Trophoblast cell (in vitro differentiated cells and primary cell): ENCODE results near the gene CLEC4F. TPM values are rescaled to one million over a fixed set of nuclear protein-coding genes. Genes with fewer than 3 reads are reported as not detected.
A peak's percentile ranks its signal among the peaks of the same experiment; 100 is the strongest.

Source experiments
- DNase-seq, 2 donors: peaks; one replicate each; pipeline ENCODE4 v3.0.0-alpha.2; 2016
- H2AFZ ChIP-seq: 2 replicates; pipeline ENCODE4 v1.6.1; 2013; ENCODE audit warnings: low read length, moderate library complexity, mild to moderate bottlenecking; ENCODE audit not compliant: insufficient read depth, poor library complexity
- H2AK5ac ChIP-seq: 2 replicates; pipeline ENCODE4 v1.6.1; 2013; ENCODE audit warnings: mild to moderate bottlenecking, low read length
- H2BK120ac ChIP-seq: 2 replicates; pipeline ENCODE4 v1.6.1; 2013; ENCODE audit warnings: low read length, mild to moderate bottlenecking, moderate library complexity; ENCODE audit not compliant: insufficient read depth, poor library complexity
- H2BK12ac ChIP-seq: 2 replicates; pipeline ENCODE4 v1.6.1; 2013; ENCODE audit warnings: mild to moderate bottlenecking, low read length, moderate library complexity
- H2BK5ac ChIP-seq: 2 replicates; pipeline ENCODE4 v1.6.1; 2013; ENCODE audit warnings: low read length, low read depth, moderate library complexity, mild to moderate bottlenecking; ENCODE audit not compliant: poor library complexity
- H3K14ac ChIP-seq: 2 replicates; pipeline ENCODE4 v1.6.1; 2013; ENCODE audit warnings: mild to moderate bottlenecking, low read length
- H3K18ac ChIP-seq: 2 replicates; pipeline ENCODE4 v1.6.1; 2013; ENCODE audit warnings: mild to moderate bottlenecking, low read length
- H3K23ac ChIP-seq: 2 replicates; pipeline ENCODE4 v1.6.1; 2013; ENCODE audit warnings: low read length
- H3K27ac ChIP-seq: 2 replicates; pipeline ENCODE4 v1.5.1; 2013; ENCODE audit warnings: low read depth, mild to moderate bottlenecking, inconsistent platforms, low read length, moderate library complexity
- H3K27me3 ChIP-seq: 2 replicates; pipeline ENCODE4 v1.6.1; 2013; ENCODE audit warnings: inconsistent platforms, mild to moderate bottlenecking, low read length, moderate library complexity; ENCODE audit not compliant: insufficient read depth
- H3K36me3 ChIP-seq, 2 experiments: 1 replicate in 1 of 2; 2 replicates in 1 of 2; pipeline ENCODE4 v1.6.1; 2013; ENCODE audit warnings: low read length in 2 of 2, mild to moderate bottlenecking in 2 of 2, moderate library complexity in 1 of 2; ENCODE audit not compliant: insufficient read depth in 2 of 2, control insufficient read depth in 1 of 2
- H3K4ac ChIP-seq: 2 replicates; pipeline ENCODE4 v1.6.1; 2013; ENCODE audit warnings: low read depth, mild to moderate bottlenecking, low read length, moderate library complexity
- H3K4me1 ChIP-seq, 2 experiments: 1 replicate in 1 of 2; 2 replicates in 1 of 2; pipeline ENCODE4 v1.6.1; 2013; ENCODE audit warnings: low read length in 2 of 2, mild to moderate bottlenecking in 2 of 2, moderate library complexity in 1 of 2; ENCODE audit not compliant: insufficient read depth in 2 of 2, control insufficient read depth in 1 of 2
- H3K4me2 ChIP-seq: 2 replicates; pipeline ENCODE4 v1.6.1; 2013; ENCODE audit warnings: inconsistent platforms, mild to moderate bottlenecking, low read length, moderate library complexity
- H3K4me3 ChIP-seq: 2 replicates; pipeline ENCODE4 v1.5.1; 2013; ENCODE audit warnings: mild to moderate bottlenecking, low read depth, low read length, inconsistent platforms
- H3K79me1 ChIP-seq: one replicate; pipeline ENCODE4 v1.6.1; 2013; ENCODE audit warnings: low read length
- H3K79me2 ChIP-seq: 2 replicates; pipeline ENCODE4 v1.6.1; 2013; ENCODE audit warnings: low read length, mild to moderate bottlenecking; ENCODE audit not compliant: control insufficient read depth, insufficient read depth, poor library complexity
- H3K9ac ChIP-seq: 2 replicates; pipeline ENCODE4 v1.6.1; 2013; ENCODE audit warnings: mild to moderate bottlenecking, low read length
- H3K9me3 ChIP-seq: 2 replicates; pipeline ENCODE4 v1.6.1; 2013; ENCODE audit warnings: low read depth, mild to moderate bottlenecking, control low read depth, inconsistent platforms, low read length; ENCODE audit not compliant: insufficient read depth
- H4K12ac ChIP-seq: 2 replicates; pipeline ENCODE4 v1.6.1; 2013; ENCODE audit warnings: low read depth, mild to moderate bottlenecking, low read length, moderate library complexity
- H4K8ac ChIP-seq: 2 replicates; pipeline ENCODE4 v1.6.1; 2013; ENCODE audit warnings: low read depth, mild to moderate bottlenecking, low read length, moderate library complexity
- H4K91ac ChIP-seq: one replicate; pipeline ENCODE4 v1.6.1; 2013; ENCODE audit warnings: low read depth, mild to moderate bottlenecking, low read length, moderate library complexity
- WGBS: extraction: QIAGEN DNeasy Blood & Tissue Kit; methylation state at CpG from one replicate; pipeline ENCODE4 v1.1.7; 2013; ENCODE audit warnings: missing lambda C conversion rate; ENCODE audit not compliant: insufficient read length, insufficient coverage; ENCODE audit errors: extremely low coverage; 5-methylcytosine and 5-hydroxymethylcytosine counted together
- polyA plus RNA-seq: library from polyadenylated mRNA; stranded (reverse); fragments of 200-250 nt; gene quantifications from 2 replicates; pipeline ENCODE4 v1.2.3, GENCODE V29; 2013

The CLEC4F gene, protein sequence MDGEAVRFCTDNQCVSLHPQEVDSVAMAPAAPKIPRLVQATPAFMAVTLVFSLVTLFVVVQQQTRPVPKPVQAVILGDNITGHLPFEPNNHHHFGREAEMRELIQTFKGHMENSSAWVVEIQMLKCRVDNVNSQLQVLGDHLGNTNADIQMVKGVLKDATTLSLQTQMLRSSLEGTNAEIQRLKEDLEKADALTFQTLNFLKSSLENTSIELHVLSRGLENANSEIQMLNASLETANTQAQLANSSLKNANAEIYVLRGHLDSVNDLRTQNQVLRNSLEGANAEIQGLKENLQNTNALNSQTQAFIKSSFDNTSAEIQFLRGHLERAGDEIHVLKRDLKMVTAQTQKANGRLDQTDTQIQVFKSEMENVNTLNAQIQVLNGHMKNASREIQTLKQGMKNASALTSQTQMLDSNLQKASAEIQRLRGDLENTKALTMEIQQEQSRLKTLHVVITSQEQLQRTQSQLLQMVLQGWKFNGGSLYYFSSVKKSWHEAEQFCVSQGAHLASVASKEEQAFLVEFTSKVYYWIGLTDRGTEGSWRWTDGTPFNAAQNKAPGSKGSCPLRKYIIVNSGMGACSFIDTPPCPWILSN
- not detected in 2 replicates for polyA plus RNA-seq

DNA sequence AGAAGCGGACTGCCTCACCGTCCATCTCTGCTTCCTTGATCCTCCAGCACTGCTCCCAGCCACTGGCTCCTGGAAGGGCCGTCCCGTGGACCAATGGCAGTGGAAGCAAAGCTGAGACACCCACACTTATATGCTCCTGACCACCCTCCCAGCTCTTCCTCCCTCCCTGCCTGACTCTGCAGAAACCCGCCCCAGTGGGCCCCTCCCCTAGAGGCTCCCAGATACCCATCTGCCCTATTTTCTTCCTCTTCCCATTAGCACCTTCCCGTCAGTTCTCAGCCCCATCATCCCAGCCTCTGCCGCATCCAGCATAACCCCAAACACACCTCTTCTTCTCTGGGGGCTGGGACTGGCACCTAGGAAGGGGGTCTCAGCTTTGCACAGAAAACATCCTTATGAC is at the start of gene CLEC4F:
Gene CLEC4F, minus strand, starts transcription at position 101 of the 400 bp plus-strand sequence. Its CDS starts 76 bp downstream, at position 25.
- WGBS = no CpG with 5 or more reads among the region's 7 CpGs
- no peak within 1 kb of the TSS for H3K9ac ChIP-seq

DNA sequence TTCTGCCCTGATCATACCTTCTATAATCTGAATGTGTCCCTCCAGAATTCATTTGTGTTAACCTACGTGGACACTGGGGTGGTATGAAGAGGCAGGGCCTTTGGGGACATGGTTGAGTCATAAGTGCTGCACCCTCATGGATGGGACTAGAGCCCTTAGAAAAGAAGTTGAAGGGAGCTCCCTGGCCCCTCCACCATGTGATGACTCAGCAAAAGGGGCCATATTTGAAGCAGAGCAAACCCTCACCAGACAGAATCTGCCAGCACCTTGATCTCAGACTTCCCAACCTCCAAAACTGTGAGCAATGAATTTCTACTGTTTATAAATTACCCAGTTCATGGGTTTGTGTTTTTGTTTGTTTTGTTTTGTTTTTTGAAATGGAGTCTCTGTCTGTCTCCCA is 48.6 kb upstream of the CLEC4F start:
- Histone ChIP-seq H3K36me3 (no peaks in the 10 kb centered on the region), H2AFZ (no peak overlapping the region), H3K4me1 (peaks cover 0 to 2% of the 10 kb centered on the region in 2 experiments), H3K9me3 (no peaks in the 10 kb centered on the region), H4K12ac (no peak overlapping the region), H2BK120ac (no peak overlapping the region), H2BK5ac (no peak overlapping the region), H4K91ac (no peak overlapping the region), H3K27me3 (no peaks in the 10 kb centered on the region), H3K27ac (no peak overlapping the region), H3K14ac (no peak overlapping the region), H3K23ac (no peak overlapping the region), H3K18ac (no peak overlapping the region), H3K79me2 (no peaks in the 10 kb centered on the region), H3K4ac (no peak overlapping the region), H3K9ac (no peak overlapping the region), H2AK5ac (no peak overlapping the region), H4K8ac (no peak overlapping the region), H3K79me1 (no peaks in the 10 kb centered on the region), H3K4me2 (no peak overlapping the region), H3K4me3 (no peak overlapping the region), H2BK12ac (no peak overlapping the region)
- DNase-seq = no peak
- WGBS = no CpG with 5 or more reads among the region's 1 CpG

More for the DNA sequence above, at the start of gene CLEC4F:
- no peaks in the 10 kb centered on the region for H3K79me1 ChIP-seq
- H3K23ac ChIP-seq = no peak within 1 kb of the TSS
- no peak within 1 kb of the TSS for H3K4ac ChIP-seq
- no peaks in the 10 kb centered on the region for H3K79me2 ChIP-seq
- H3K4me1 ChIP-seq = no peaks in the 10 kb centered on the region
- no peak within 1 kb of the TSS for H3K18ac ChIP-seq
- H4K12ac ChIP-seq = no peak within 1 kb of the TSS
- no peak within 1 kb of the TSS for H2BK5ac ChIP-seq
- H2BK120ac ChIP-seq = no peak within 1 kb of the TSS
- H2AFZ ChIP-seq = no peak within 1 kb of the TSS
- no peaks in the 10 kb centered on the region for H3K36me3 ChIP-seq
- H2BK12ac ChIP-seq = no peak within 1 kb of the TSS
- no peak within 1 kb of the TSS for H3K4me2 ChIP-seq
- no peaks in the 10 kb centered on the region for H3K27me3 ChIP-seq
- H3K4me3 ChIP-seq = no peak within 1 kb of the TSS
- peaks cover 1% of the 10 kb centered on the region for H3K9me3 ChIP-seq
- no peak within 1 kb of the TSS for H2AK5ac ChIP-seq
- no peak within 1 kb of the TSS for H3K27ac ChIP-seq
- no peak within 1 kb of the TSS for H4K8ac ChIP-seq
- no peak within 1 kb of the TSS for H4K91ac ChIP-seq
- no peak for DNase-seq
- H3K14ac ChIP-seq = no peak within 1 kb of the TSS

DNA sequence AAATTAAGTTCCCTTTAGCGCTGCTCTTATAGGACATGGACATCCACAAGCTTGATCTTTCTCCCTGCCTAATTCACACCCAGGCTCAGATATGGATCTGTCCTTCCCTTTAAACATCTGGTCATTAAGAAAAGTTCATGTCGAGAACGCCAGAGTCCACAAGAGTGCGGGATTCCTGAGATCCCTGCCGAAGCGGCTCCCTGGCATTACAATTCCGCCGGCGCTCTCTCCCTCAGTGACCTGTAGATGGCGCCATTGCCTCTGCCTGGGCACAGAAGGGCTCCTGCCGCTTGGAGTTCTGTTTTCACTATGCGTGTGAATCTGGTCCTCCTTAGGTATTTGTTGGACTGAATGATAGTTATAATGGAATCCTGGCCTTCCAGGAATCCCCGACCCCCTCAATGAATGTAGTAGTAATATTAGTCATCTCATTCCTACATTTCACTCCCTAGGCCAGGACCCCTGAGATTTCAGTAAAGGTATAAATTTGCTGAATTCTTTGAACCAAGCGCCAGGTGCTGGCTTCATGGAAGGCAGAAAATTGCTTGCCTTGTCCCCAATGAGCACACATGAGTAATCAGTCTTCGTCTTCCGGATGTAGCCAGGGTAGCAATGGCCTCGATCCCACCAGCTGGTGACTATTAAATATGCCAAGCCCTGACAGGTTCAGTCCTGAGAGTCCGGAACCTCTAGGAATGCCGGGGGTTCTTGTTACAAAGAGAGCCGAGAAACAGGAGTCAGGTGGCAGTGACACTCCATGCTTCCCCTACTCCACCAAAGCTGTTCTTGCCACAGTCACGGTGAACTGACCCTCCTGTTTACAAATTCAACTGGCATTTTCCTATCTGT is 41.6 kb upstream of the CLEC4F start:
- H3K14ac ChIP-seq = no peak overlapping the region
- H2BK120ac ChIP-seq = no peak overlapping the region
- WGBS = no CpG with 5 or more reads among the region's 21 CpGs

GRCh38 chr2:70855667-70856066 is 35.3 kb upstream of the CLEC4F start:
- Histone ChIP-seq H4K8ac (no peak overlapping the region), H2AK5ac (no peak overlapping the region), H3K23ac (no peak overlapping the region), H3K18ac (no peak overlapping the region), H3K79me2 (no peaks in the 10 kb centered on the region), H3K14ac (no peak overlapping the region), H3K9ac (no peak overlapping the region), H2BK12ac (no peak overlapping the region), H3K4ac (no peak overlapping the region), H3K4me2 (no peak overlapping the region), H3K9me3 (no peaks in the 10 kb centered on the region), H3K36me3 (no peaks in the 10 kb centered on the region), H2AFZ (no peak overlapping the region), H4K91ac (no peak overlapping the region), H3K27ac (no peak overlapping the region), H4K12ac (no peak overlapping the region), H3K79me1 (no peaks in the 10 kb centered on the region), H2BK120ac (no peak overlapping the region), H3K4me1 (no peaks in the 10 kb centered on the region), H3K4me3 (no peak overlapping the region), H2BK5ac (no peak overlapping the region), H3K27me3 (no peaks in the 10 kb centered on the region)
- no peak for DNase-seq
- no CpG with 5 or more reads among the region's 1 CpG for WGBS

More for the DNA sequence above, 41.6 kb upstream of the CLEC4F start:
- H3K4me2 ChIP-seq = no peak overlapping the region
- no peaks in the 10 kb centered on the region for H3K79me1 ChIP-seq
- H2AFZ ChIP-seq = no peak overlapping the region
- no peak overlapping the region for H3K18ac ChIP-seq
- H4K12ac ChIP-seq = no peak overlapping the region
- H3K36me3 ChIP-seq = no peaks in the 10 kb centered on the region
- H2BK12ac ChIP-seq = no peak overlapping the region
- no peak overlapping the region for H3K23ac ChIP-seq
- no peak overlapping the region for H4K8ac ChIP-seq
- DNase-seq = peak; percentile 74 to 91
- H4K91ac ChIP-seq = no peak overlapping the region
- H2BK5ac ChIP-seq = no peak overlapping the region
- H3K4me3 ChIP-seq = no peak overlapping the region
- no peaks in the 10 kb centered on the region for H3K79me2 ChIP-seq
- H3K4ac ChIP-seq = no peak overlapping the region
- no peaks in the 10 kb centered on the region for H3K27me3 ChIP-seq
- H3K4me1 ChIP-seq = no peaks in the 10 kb centered on the region
- H3K27ac ChIP-seq = no peak overlapping the region
- H3K9ac ChIP-seq = no peak overlapping the region
- H2AK5ac ChIP-seq = no peak overlapping the region
- no peaks in the 10 kb centered on the region for H3K9me3 ChIP-seq
